HG02943 (cell line): Measurements from ENCODE around the gene CD3E.
A peak's percentile ranks its signal among the peaks of the same experiment; 100 is the strongest.

Experiments
- ATAC-seq: cut with Tn5 transposase; IDR thresholded peaks from one replicate; pipeline ENCODE4 v1.9.1; 2021; ENCODE audit warnings: mild to moderate bottlenecking, low read depth, moderate library complexity; ENCODE audit not compliant: unreplicated experiment

CD3E gene

DNA sequence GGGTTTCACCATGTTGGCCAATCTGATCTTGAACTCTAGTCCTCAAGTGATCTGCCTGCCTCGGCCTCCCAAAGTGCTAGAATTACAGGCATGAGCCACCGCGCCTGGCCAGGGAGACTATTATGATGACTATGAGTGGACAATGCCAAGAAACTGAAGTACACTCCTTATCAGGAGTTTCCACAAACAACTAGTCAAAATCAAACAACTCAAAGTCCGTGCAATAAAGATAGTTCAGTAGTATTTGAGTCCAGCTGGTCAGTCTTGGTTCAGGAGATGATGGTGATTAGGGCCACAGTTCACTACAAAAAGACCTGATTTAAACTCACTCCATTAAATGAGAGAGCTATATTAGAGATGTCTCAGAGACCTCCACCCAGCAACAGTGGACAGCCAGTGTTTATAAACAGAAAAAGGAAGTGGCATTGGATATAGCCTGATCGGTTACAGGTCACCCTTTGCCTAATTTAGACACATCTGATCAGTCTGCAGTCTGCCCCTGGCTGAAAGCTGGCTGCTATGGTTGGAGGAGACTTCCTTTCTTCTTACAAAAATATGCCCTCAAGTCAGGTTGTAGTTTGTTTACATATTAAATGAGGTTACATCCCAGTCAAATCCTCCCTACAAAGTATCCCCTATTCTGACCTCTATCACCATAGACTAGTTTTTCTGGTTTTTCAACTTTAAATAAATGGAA lies 17.0 kb downstream of the CD3E start:
- ATAC-seq: no peak

DNA sequence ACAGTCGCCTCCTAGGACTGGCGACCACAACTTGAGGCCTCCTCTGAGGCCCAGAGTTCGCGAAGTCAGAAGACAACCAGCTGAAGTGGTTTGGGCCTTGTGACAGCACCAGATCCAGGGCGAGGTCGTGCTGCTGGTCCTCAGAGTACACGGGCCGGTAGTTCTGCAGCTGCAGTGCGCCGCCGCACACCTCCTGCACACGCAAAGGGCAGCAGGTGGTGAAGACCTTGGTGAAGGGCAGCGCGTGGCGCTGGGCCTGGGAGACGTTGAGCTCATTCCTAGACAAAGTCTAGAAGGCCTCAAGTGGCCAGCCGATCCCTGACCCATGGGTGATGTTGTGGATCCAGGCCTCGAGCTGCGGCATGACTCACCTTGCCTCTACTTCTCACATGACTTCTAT lies 18.2 kb downstream of the CD3E start:
- no peak for ATAC-seq

DNA sequence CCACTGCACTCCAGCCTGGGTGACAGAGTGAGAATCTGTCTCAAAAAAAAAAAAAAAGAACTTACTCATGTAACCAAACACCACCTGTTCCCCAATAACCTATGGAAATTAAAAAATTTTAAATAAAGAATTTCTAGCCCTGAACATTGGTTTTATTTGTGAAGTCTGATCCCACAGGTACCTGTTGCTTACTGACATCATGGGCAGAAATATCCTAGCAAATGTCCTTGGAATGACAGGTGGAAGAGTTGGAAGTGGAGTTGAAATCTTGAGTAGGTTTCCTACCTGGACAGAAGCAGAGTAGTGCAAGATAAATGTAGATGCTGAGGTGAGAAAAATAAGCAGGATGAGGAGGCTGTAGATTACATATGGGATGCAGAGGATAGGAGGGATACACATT lies 20.8 kb downstream of the CD3E start:
- ATAC-seq: no peak

DNA sequence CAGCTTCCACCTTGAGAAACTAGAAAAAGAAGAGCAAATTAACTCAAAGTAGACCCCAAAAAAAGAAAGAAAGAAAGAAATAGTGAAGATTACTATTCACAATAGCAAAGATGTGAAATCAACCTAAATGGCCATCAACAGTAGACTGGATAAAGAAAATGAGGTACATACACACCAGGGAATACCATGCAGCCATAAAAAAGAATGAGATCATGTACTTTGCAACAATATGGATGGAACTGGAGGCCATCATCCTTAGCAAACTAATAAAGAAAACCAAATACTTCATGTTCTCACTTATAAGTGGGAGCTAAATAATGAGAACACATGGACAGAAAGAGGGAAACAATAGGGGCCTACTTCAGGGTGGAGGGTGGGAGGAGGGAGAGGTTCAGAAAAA lies 24.2 kb downstream of the CD3E start:
- no peak for ATAC-seq

DNA sequence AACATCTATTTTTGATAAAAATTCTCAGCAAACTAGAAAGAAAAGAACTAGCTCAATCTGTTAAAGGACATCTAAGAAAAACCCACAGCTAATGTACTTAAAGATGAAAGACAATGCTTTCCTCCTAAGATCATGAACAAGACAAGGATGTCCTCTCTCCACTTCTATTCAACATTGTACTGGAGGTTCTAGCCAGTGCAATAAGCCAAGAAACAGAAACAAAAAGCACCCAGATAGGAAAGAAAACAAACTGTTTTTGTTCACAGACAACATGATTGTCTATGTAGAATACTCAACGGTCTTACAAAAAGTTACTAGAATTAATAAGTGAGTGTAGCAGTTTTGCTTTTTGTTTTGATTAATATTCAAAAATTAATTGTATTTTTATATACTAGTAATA lies 30.2 kb downstream of the CD3E start:
- ATAC-seq: no peak

DNA sequence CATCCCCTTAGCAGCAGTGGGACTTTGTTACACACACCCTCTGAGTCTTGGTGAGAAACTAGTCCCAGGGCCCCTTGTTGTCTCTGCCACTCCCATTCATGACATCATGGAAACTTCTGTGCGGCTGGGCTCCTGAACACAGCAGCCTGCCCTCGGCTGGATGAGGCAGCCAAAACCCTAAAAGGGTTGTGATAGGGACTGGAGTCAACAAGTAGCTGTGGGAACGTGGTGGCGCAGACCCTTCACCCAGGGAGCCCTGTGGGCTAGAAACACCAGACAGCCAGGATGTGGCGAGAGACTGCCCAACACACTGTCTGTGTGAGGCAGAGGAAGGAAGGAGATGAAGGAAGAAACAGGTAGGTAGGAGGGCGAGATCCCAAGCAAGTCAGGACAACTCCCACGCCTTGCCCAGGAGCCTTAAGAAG lies 34.1 kb downstream of the CD3E start:
- no peak for ATAC-seq

DNA sequence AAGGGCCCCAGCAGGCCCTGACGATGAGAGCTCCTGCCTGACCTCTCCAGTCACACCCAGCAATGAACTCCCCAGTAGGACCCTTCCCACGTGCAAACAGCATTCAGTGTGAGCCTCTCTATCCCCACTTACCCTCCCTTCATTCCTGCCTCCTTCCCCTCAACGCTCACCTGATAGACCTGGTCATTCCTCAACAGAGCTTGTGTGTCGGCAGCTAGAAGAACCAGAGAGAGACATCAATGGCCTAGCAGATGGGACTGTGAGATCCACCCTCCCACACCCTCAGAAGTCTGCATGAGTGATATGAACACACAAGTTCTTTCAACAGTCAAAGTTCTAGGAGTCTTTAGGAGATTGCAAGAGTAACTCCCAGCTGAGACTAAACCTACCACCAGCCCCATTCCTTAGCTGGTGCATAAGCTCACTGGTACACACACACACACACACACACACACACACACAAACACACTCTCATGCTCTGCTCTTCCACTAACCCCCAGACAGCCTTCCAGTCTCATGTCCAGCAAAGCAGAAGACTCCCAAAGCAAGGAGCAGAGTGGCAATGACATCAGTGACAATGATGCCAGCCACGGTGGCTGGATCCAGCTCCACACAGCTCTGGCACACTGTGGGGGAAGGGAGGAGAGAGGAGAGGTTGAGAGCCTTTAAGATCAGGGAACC lies 34.9 kb downstream of the CD3E start:
- no peak for ATAC-seq

DNA sequence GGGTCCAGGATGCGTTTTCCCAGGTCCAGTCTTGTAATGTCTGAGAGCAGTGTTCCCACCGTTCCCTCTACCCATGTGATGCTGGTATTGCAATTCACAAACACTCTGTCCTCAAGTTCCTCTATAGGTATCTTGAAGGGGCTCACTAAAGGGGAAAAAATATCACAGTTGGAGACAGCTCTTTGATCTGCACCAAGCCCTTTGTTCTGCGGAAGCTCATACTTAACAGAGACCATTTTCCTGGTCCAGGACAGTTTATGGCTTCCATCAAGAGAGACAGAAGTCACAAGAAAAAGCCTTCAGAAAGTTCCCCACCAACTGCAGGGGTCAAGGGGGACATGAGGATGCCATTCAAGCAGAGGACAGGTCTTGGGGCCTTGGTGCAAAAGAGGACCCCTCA lies 35.9 kb downstream of the CD3E start:
- ATAC-seq: no peak

DNA sequence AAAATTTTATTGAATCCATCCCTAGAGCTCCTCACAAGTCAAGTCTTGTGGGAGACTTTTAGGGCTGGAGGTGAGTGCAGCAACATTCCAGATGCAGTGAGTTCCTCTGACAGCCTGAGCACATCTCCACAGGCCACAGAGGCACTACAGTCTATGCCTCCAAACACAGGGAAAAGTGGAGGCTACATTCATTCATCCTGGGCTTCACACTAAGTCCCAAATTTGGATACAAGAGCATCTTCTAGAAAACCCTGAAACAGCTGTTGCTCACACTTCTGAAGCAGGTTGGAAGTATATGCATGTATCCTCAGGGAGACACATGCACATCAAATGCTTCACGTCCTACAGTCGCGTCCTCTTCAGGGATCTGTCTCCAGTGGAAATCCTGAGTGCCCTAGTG lies 36.7 kb downstream of the CD3E start:
- ATAC-seq: no peak

DNA sequence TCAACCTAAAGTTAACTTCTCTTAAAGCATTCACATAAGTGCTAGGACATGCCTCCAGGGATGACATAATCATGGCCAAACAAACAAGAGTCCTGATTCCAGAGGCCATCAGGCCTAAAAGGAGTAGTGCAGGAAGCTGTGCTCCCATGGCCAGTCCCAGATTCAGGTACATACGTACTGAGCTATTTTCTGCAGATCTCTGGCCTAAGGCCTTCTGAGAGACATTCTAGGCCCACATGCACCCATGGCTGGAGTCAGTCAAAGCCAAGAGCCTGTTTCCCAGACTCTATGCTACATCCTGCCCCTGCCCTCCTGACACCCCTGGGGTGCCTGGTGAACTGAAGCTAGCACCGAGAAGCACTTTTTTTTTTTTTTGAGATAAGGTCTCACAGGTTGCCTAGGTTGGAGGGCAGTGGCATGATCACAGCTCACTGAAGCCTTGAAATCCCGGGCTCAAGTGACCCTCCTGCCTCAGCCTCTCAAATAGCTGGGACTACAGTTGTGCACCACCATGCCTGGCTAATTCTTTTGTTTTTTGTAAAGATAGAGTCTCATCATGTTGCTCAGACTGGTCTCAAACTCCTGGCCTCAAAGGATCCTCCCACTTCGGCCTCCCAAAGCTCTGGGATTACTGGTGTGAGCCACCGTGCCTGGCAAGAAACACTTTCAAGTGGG lies 37.4 kb downstream of the CD3E start:
- no peak for ATAC-seq

DNA sequence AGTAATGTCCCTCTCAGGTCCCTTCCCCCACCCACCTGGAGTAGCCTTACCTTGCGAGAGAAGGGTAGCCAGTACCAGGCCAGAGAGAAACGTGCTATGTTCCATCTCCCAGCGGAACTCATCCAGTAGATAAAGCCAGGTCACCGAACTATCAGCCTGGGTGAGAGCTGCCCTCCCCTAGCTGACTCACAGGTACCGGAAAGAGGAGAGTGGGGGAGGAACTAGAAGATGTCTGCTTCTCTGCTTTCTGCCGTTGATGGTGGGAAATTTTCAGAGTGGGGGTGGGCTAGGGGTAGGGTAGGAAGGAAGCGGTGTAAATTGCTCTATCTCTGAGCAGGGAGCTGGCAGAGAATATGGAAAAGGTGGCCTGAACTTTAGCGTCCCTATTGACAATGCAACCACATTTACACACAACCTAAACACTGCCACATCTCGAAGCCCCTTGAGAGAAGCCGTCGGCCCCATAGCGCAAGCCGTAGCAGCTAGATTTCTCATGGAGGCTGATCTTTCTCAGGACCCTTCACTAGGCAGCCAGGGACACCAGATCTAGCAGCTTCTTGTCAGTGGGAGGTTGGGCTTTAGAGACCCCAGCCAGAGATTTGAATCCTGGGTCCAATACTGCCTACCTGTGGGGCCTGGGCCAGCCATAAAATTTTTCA lies 38.1 kb downstream of the CD3E start, which contains the start of gene CD3D:
Gene CD3D (minus strand): TSS at position 203 of the 659 bp plus-strand sequence. CDS start 98 bp downstream, at position 105.
- ATAC-seq: no peak

DNA sequence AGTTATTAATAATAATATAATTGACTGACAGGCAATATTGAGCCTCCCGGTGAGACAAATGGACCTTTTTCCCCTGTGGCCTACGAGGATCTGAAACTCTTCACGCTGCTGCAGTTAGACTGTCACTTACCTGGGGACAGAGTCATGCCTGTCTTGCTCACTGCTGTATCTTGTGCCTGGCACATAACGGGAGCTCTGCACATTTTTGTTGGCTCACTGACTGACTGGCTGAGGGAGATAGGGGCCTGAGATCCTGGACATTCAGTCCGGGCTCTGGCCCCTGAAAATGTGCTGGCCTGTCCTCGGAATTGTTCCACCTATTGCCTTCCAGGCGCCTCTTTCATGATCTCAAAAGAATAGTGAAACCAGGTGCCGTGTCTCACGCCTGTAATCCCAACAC lies 38.7 kb downstream of the CD3E start:
- no peak for ATAC-seq

DNA sequence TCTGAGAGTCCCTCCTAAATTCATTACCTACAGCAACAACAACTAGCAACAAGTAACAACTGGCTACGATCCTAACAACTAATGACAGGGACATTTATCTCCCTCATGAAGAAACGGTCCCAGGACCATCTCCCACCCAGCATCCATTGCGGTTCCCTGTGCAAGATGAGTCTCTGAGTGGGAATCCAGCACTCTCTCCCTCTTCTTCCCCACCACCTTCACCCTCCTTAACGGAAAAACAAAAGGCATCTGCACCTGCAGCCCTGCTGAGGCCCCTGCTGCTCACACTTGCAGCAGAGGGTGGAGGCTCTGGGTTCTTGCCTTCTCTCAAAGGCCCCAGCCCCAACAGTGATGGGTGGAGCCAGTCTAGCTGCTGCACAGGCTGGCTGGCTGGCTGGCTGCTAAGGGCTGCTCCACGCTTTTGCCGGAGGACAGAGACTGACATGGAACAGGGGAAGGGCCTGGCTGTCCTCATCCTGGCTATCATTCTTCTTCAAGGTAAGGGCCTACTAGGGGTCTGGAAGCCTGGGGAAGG lies 39.5 kb downstream of the CD3E start, which contains the start of gene CD3G:
Gene CD3G (plus strand): TSS at position 364 of the 535 bp plus-strand sequence. CDS start 80 bp downstream, at position 444.
- no peak for ATAC-seq

DNA sequence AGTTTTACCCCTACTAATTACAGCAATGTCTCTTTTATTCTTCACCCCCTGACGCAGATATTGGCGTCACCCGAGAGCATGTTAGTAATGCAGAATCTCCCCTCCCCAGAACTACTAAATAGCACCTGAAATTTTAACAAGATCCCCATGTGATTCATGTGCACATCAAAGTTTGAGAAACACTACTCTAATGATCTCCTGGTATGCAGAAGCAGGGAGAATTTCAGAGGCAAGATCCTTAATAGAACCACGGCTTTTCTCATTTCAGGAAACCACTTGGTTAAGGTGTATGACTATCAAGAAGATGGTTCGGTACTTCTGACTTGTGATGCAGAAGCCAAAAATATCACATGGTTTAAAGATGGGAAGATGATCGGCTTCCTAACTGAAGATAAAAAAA lies 44.9 kb downstream of the CD3E start:
- ATAC-seq: no peak

DNA sequence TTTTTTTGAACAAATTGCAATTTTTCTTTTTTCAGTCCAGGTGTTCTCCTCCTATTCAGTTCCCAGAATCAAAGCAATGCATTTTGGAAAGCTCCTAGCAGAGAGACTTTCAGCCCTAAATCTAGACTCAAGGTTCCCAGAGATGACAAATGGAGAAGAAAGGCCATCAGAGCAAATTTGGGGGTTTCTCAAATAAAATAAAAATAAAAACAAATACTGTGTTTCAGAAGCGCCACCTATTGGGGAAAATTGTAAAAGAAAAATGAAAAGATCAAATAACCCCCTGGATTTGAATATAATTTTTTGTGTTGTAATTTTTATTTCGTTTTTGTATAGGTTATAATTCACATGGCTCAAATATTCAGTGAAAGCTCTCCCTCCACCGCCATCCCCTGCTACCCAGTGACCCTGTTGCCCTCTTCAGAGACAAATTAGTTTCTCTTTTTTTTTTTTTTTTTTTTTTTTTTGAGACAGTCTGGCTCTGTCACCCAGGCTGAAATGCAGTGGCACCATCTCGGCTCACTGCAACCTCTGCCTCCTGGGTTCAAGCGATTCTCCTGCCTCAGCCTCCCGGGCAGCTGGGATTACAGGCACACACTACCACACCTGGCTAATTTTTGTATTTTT lies 48.7 kb downstream of the CD3E start:
- ATAC-seq: no peak

DNA sequence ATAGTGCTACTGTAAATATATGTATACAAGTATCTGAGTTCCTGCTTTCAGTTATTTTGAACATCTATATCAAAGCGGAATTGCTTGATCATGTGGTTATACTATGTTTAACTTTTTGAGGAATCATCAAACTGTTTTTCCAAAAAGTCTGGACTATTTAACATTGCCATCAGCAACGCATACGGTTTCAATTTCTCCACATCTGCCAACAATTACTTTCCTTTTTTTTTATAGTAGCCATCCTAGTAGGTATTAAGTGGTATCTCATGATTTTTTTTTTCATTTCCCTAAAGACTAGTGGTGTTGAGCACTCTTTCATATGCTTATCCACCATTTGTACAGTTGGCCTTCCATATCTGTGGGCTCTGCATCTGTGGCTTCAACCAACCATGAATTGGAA lies 53.5 kb downstream of the CD3E start:
- ATAC-seq: no peak

DNA sequence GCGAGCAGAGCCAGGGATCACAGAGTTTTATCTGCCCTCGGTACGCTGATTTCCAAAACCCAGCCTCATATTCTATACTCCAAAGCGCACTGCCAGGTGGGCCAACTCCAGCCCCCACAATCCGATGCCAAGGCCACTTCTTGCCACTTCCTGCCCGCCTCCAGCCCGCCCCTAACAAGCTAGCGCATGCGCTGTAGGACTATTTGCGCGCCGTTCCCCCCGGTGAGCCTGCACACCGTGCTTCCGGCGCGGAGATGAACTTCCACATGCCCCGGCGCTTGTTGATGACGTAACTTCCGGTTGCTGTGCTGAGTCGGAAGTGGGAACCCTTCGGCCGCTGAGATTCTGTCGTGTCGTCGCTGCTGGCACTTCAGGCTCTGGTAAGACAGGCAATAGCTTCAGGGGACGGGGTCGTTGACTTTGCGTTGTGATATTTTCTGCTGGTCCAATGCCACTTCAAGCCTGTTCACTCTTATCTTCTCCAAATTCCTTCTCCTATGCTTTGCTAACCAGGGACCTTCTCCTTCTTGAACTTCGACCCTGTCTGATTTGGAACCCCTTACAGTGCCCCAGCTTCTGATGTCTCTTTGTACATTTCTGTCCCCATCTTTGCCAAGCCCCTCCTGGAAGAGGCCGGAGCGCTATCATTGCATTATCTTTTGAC lies 54.9 kb downstream of the CD3E start, which contains the start of gene UBE4A:
Gene UBE4A (plus strand): TSS at position 306 of the 664 bp plus-strand sequence. CDS start 5,481 bp downstream, outside the sequence.
- ATAC-seq: peak; percentile 75

DNA sequence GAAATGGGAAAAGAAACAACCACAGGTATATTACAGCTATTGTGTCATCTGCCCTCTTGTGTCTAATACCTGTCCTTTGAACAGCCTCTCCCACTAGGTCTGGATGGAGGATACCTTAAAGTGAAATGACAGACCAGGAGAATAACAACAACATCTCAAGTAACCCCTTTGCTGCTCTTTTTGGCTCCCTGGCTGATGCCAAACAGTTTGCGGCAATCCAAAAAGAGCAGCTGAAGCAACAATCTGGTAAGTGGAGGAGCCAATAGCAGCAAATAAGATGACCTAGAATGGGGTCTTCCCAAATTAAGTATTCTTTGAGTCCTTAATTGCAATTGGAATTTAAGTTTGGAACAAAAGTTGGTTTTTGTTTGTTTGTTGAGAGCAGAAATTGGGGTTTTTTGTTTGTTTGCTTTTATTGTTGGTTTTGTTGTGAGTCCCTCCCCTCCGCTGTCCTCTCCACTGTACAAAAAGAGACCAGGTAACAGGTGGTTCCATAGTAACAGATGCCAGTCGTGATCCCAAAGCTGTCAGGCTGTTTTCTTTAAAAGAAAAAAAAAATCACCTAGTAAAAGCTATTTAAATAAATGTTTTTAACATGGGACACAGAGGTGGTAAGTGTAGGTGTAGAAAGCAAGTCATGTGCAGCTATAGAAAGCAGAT lies 60.6 kb downstream of the CD3E start:
- ATAC-seq: no peak
